K562 (cell line): ENCODE data around the gene MBD4. TPM values are rescaled to one million over a fixed set of nuclear protein-coding genes. Genes with fewer than 3 reads are reported as not detected.

Experiments
- ESRRA ChIP-seq: fragments of 450-650 bp; IDR thresholded peaks from 2 replicates; pipeline ENCODE4 v1.6.1; 2014; ENCODE audit warnings: low read depth, mild to moderate bottlenecking, moderate library complexity, borderline replicate concordance
- ETV1 ChIP-seq: fragments of 450-650 bp; conservative IDR thresholded peaks from 2 replicates; pipeline ENCODE4 v1.6.1; 2016; ENCODE audit warnings: missing genetic modification characterization, control low read depth, low read depth, missing compliant biosample characterization
- ETV6 ChIP-seq, 3 experiments: fragments of 150-350 bp in 1 of 3; sonication (generic) in 1 of 3; formaldehyde crosslinking in 1 of 3; IDR thresholded peaks; 2 replicates each; pipeline versions ENCODE4 v1.6.1 to v1.8.0; 2014 to 2022; ENCODE audit warnings: borderline replicate concordance in 2 of 3, low read depth in 2 of 3, antibody characterized with exemption in 1 of 3, low read length in 1 of 3, mild to moderate bottlenecking in 1 of 3, missing genetic modification reagents in 1 of 3
- EWSR1 ChIP-seq: fragments of 450-650 bp; IDR thresholded peaks from 2 replicates; pipeline ENCODE4 v1.6.1; 2018; ENCODE audit warnings: borderline replicate concordance, mild to moderate bottlenecking, low read depth, moderate library complexity; ENCODE audit not compliant: partially characterized antibody
- HMBOX1 ChIP-seq: sonication (generic); IDR thresholded peaks from 2 replicates; pipeline ENCODE4 v1.6.1; 2016
- JUNB ChIP-seq: fragments of 450-650 bp; formaldehyde crosslinking; conservative IDR thresholded peaks from 2 replicates; pipeline ENCODE4 v1.4.0; 2020; ENCODE audit warnings: mild to moderate bottlenecking
- KLF13 ChIP-seq: fragments of 450-650 bp; IDR thresholded peaks from 2 replicates; pipeline ENCODE4 v1.6.1; 2016; ENCODE audit warnings: missing genetic modification characterization, low read depth, mild to moderate bottlenecking, missing compliant biosample characterization, moderate library complexity, borderline replicate concordance
- KLF16 ChIP-seq: IDR thresholded peaks from 2 replicates; pipeline ENCODE4 v1.6.1; 2016; ENCODE audit warnings: antibody characterized with exemption
- MYBL2 ChIP-seq, 2 experiments: fragments of 450-650 bp in 1 of 2; sonication (generic) in 1 of 2; formaldehyde crosslinking in 1 of 2; IDR thresholded peaks; 2 replicates each; pipeline versions ENCODE4 v1.6.1 to v1.8.1; 2017 to 2022; ENCODE audit warnings: borderline replicate concordance in 1 of 2, inconsistent platforms in 1 of 2, low read depth in 1 of 2, mild to moderate bottlenecking in 1 of 2, missing genetic modification reagents in 1 of 2, moderate library complexity in 1 of 2
- NCOA4 ChIP-seq: fragments of 450-650 bp; IDR thresholded peaks from 2 replicates; pipeline ENCODE4 v1.6.1; 2018; ENCODE audit warnings: mild to moderate bottlenecking; ENCODE audit not compliant: partially characterized antibody
- NFE2 ChIP-seq: IDR thresholded peaks from 2 replicates; pipeline ENCODE4 v1.6.1; 2014; ENCODE audit warnings: antibody characterized with exemption, low read depth
- RBBP5 ChIP-seq: fragments of 200-600 bp; sonication (generic); IDR thresholded peaks from 2 replicates; pipeline ENCODE4 v1.6.1; 2012; ENCODE audit warnings: borderline replicate concordance, mild to moderate bottlenecking, low read length, control low read depth, inconsistent platforms; ENCODE audit not compliant: insufficient read depth, poor library complexity, severe bottlenecking
- RBM39 ChIP-seq: fragments of 200-400 bp; formaldehyde crosslinking; optimal IDR thresholded peaks from 2 replicates; pipeline ENCODE3; 2018; ENCODE audit warnings: low read depth, low read length
- SIX5 ChIP-seq, 2 experiments: IDR thresholded peaks; 2 replicates each; pipeline ENCODE4 v1.6.1; 2011; ENCODE audit warnings: low read length in 2 of 2, borderline replicate concordance in 1 of 2, low read depth in 1 of 2, mild to moderate bottlenecking in 1 of 2, moderate library complexity in 1 of 2; ENCODE audit not compliant: insufficient read depth in 1 of 2
- SMARCE1 ChIP-seq: fragments of 450-650 bp; IDR thresholded peaks from 2 replicates; pipeline ENCODE4 v1.7.1; 2016; ENCODE audit warnings: mild to moderate bottlenecking
- SRSF9 ChIP-seq: fragments of 200-400 bp; formaldehyde crosslinking; IDR thresholded peaks from 2 replicates; pipeline ENCODE4 v1.6.1; 2017; ENCODE audit warnings: low read depth, low read length, borderline replicate concordance
- TEAD1 ChIP-seq, 2 experiments: fragments of 450-650 bp in 1 of 2; sonication (generic) in 1 of 2; formaldehyde crosslinking; IDR thresholded peaks; 2 replicates each; pipeline versions ENCODE4 v1.4.0 to v1.8.0; 2020 to 2022; ENCODE audit warnings: mild to moderate bottlenecking in 2 of 2, missing genetic modification reagents in 1 of 2
- U2AF2 ChIP-seq: fragments of 200-400 bp; formaldehyde crosslinking; optimal IDR thresholded peaks from 2 replicates; pipeline ENCODE3; 2017; ENCODE audit warnings: low read depth, mild to moderate bottlenecking, low read length
- ZNF239 ChIP-seq: fragments of 250-450 bp; sonication (Bioruptor Pico); IDR thresholded peaks from 2 replicates; pipeline ENCODE4 v1.4.0; 2020; ENCODE audit warnings: mild to moderate bottlenecking
- ZNF384 ChIP-seq: IDR thresholded peaks from 2 replicates; pipeline ENCODE4 v1.6.1; 2012; ENCODE audit warnings: low read depth, low read length, improper control_type of control experiment
- polyA plus RNA-seq, 8 experiments: library from polyadenylated mRNA; depleted of rRNA in 4 of 8; stranded (reverse) in 5 of 8; unstranded in 3 of 8; fragments of >200 nt; fragmentation: Nextera tagmentation in 2 of 8; fragmentation: Illumina TruSeq in 1 of 8; extraction: Ambion mirVana in 2 of 8; extraction: Trizol in 1 of 8; gene quantifications; 2 replicates each; pipeline versions ENCODE4 v1.2.1 to v1.2.3, GENCODE V29; 2011 to 2014; ENCODE audit warnings: inconsistent platforms in 1 of 8, missing spikeins in 1 of 8
- total RNA-seq, 7 experiments: library from RNA; depleted of rRNA in 6 of 7; stranded (reverse); fragments of >200 nt in 6 of 7; fragmentation: Illumina TruSeq in 2 of 7; extraction: Trizol in 2 of 7; gene quantifications; 2 replicates each; pipeline versions ENCODE4 v1.2.1 to v1.2.3, GENCODE V29; 2011 to 2021; ENCODE audit warnings: low replicate concordance in 1 of 7
- TF ChIP-seq, protein P1 (sequence below), 2 experiments: IDR thresholded peaks in 1 of 2; conservative IDR thresholded peaks in 1 of 2; 2 replicates each; pipeline ENCODE4 v1.6.1; 2016; ENCODE audit warnings: low read depth in 2 of 2, mild to moderate bottlenecking in 1 of 2, missing compliant biosample characterization in 1 of 2, missing genetic modification characterization in 1 of 2, moderate library complexity in 1 of 2
- TF ChIP-seq, protein P2 (sequence below): fragments of 450-650 bp; conservative IDR thresholded peaks from 2 replicates; pipeline ENCODE4 v1.6.1; 2016; ENCODE audit warnings: missing genetic modification characterization, low read depth, mild to moderate bottlenecking, missing compliant biosample characterization, moderate library complexity

MBD4 gene
- total and polyA plus RNA-seq, 9 of the 15 experiments (the other 6 are each of a cell fraction or from before 2014, with no cell fraction given) = 13.3 to 63.9 (median 39.0) TPM

- TF ChIP-seq, protein P1, sequence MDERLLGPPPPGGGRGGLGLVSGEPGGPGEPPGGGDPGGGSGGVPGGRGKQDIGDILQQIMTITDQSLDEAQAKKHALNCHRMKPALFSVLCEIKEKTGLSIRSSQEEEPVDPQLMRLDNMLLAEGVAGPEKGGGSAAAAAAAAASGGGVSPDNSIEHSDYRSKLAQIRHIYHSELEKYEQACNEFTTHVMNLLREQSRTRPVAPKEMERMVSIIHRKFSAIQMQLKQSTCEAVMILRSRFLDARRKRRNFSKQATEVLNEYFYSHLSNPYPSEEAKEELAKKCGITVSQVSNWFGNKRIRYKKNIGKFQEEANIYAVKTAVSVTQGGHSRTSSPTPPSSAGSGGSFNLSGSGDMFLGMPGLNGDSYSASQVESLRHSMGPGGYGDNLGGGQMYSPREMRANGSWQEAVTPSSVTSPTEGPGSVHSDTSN (CRISPR knock-in tag; IDR thresholded peaks at IDR 0.05; ENCODE audit: low read depth) = no peak
- TF ChIP-seq, protein P1 (tag; conservative IDR thresholded peaks at IDR 0.05; ENCODE audit: low read depth) = peak; percentile 68; the same call in 1 of the 2 replicates
- TF ChIP-seq SMARCE1 = no peak
- peak; percentile 21; the same call in 1 of the 2 replicates for TF ChIP-seq HMBOX1
- no peak for TF ChIP-seq ZNF239 (CRISPR knock-in tag)
- TF ChIP-seq NCOA4 = no peak
- no peak for TF ChIP-seq U2AF2
- no peak for TF ChIP-seq SIX5 (IDR thresholded peaks at IDR 0.05; ENCODE audit: borderline replicate concordance in 1 of 2, insufficient read depth in 1 of 2, low read depth in 1 of 2, low read length in 2 of 2)
- TF ChIP-seq NFE2 = no peak
- TF ChIP-seq ESRRA = no peak; the same call in 1 of the 2 replicates
- TF ChIP-seq KLF13 (tag) = no peak
- no peak for TF ChIP-seq ETV6 (IDR thresholded peaks at IDR 0.05; ENCODE audit: borderline replicate concordance in 1 of 2, low read depth in 2 of 2, low read length in 1 of 2)
- TF ChIP-seq ETV6 (CRISPR knock-in tag; IDR thresholded peaks at IDR 0.05; ENCODE audit: borderline replicate concordance) = no peak
- TF ChIP-seq SRSF9 = no peak
- no peak for TF ChIP-seq RBM39
- TF ChIP-seq KLF16 = no peak
- TF ChIP-seq EWSR1 = no peak
- TF ChIP-seq ZNF384 = no peak
- no peak for TF ChIP-seq ETV1
- TF ChIP-seq TEAD1 (CRISPR knock-in tag; IDR thresholded peaks at IDR 0.05) = no peak
- TF ChIP-seq, protein P2, sequence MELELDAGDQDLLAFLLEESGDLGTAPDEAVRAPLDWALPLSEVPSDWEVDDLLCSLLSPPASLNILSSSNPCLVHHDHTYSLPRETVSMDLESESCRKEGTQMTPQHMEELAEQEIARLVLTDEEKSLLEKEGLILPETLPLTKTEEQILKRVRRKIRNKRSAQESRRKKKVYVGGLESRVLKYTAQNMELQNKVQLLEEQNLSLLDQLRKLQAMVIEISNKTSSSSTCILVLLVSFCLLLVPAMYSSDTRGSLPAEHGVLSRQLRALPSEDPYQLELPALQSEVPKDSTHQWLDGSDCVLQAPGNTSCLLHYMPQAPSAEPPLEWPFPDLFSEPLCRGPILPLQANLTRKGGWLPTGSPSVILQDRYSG (tag) = 0 out of 2 replicates have a peak, but pooled peaks have one; percentile 28
- TF ChIP-seq JUNB (CRISPR knock-in tag) = no peak
- no peak for TF ChIP-seq MYBL2 (IDR thresholded peaks at IDR 0.05; ENCODE audit: low read depth)
- no peak for TF ChIP-seq MYBL2 (CRISPR knock-in tag; IDR thresholded peaks at IDR 0.05; ENCODE audit: borderline replicate concordance)
- TF ChIP-seq RBBP5 = no peak
Observed at GRCh38 chr3:129448186-129448895, 8.6 kb upstream of the MBD4 start (continued).
